T47D (cell line): Measurements from ENCODE around the gene DISC1.

Experiments
- DNase-seq, 2 experiments: peaks; one replicate each; pipeline versions ENCODE4 v3.0.0 to v3.0.0-alpha.2; 2011 to 2012; ENCODE audit warnings: low read depth in 1 of 2, low spot score in 1 of 2
- JUND ChIP-seq: IDR thresholded peaks from 2 replicates; pipeline ENCODE4 v1.6.1; 2012; ENCODE audit warnings: low read depth
- in situ Hi-C: cut with HindIII; loops from 2 replicates; pipeline ENCODE4 v1.10.0; 2016; ENCODE audit warnings: low sequenced_read_pairs, low pct_unique_long_range_greater_than_20kb

DISC1 gene

DNA sequence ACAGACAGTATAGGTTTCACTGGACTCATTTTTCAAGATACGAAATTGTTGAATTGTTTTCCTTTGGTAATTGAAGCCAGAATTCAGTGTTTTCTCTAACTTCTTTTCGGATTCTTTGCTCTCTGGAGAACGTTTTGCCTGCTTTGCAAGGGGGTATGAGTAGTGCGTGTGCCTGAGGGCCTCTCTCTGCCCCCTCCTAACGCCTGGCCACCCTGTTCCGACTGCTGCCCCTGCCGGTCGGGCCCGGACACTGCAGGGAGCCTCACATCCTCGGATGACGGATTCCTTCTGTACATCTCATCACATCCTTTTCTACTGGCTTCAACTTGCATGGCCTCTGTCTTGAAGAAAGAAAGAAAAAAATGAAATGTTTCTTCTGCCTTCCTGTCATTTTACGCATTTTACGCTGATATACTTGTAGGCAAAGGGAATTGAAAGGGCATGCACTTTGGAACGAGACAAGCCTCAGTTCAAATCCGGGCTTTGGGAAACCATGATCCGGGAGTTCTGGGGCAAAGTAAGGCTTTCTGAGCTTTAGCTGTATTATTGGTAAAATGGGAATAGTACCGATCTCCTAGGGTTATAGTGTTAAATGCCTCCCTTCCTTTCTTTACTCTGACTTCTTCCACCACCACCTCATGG, 65.1 kb downstream of the DISC1 start:
- no peak for TF ChIP-seq JUND
- DNase-seq: peak; percentile 26 to 51
- in situ Hi-C loops: no loop called here

DNA sequence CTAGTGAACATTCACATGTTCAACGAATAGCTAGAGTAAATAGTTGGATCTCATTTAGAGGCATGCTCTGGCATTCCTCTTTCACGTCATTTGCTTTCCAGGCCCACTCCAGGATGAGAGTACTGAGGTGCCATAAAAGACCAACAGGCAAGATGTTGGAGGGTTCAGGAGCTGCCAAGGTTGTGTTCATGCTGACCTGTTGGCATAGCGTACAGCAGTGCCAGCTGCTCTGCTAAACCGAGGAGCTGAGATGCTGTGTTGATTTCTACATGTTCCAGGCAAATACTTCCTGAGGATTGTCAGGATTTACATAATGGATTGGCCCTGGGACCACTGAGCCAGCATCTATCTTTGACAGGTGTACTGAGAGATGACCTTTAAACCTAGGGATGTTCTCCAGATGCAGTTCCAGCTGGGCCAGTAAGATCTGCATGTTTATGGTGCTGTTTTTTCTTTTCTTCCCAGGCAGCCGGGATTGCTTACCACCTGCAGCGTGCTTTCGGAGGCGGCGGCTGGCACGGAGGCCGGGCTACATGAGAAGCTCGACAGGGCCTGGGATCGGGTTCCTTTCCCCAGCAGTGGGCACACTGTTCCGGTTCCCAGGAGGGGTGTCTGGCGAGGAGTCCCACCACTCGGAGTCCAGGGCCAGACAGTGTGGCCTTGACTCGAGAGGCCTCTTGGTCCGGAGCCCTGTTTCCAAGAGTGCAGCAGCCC, 66.9 kb downstream of the DISC1 start:
- TF ChIP-seq JUND: no peak
- in situ Hi-C loops: no loop called here
- DNase-seq: no peak

DNA sequence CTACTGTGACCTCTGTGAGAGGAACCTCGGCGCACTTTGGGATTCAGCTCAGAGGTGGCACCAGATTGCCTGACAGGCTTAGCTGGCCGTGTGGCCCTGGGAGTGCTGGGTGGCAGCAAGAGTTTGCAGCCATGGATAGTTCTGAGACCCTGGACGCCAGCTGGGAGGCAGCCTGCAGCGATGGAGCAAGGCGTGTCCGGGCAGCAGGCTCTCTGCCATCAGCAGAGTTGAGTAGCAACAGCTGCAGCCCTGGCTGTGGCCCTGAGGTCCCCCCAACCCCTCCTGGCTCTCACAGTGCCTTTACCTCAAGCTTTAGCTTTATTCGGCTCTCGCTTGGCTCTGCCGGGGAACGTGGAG, 67.5 kb downstream of the DISC1 start:
- DNase-seq: no peak

GRCh38 chr1:231694465-231695077, 68.0 kb downstream of the DISC1 start:
- TF ChIP-seq JUND: no peak
- in situ Hi-C loops: no loop called here

More for the DNA sequence above, 67.5 kb downstream of the DISC1 start:
- TF ChIP-seq JUND: no peak
- in situ Hi-C loops: no loop called here

GRCh38 chr1:231695439-231696255, 69.1 kb downstream of the DISC1 start:
- in situ Hi-C loops: no loop called here
- no peak for DNase-seq
- no peak for TF ChIP-seq JUND

More at GRCh38 chr1:231694465-231695077, 68.0 kb downstream of the DISC1 start:
- no peak for DNase-seq

GRCh38 chr1:231699784-231700183, 73.2 kb downstream of the DISC1 start:
- in situ Hi-C loops: no loop called here
- no peak for DNase-seq
- no peak for TF ChIP-seq JUND

GRCh38 chr1:231701306-231701705, 74.7 kb downstream of the DISC1 start:
- DNase-seq: no peak
- TF ChIP-seq JUND: no peak
- in situ Hi-C loops: no loop called here

GRCh38 chr1:231702331-231702730, 75.7 kb downstream of the DISC1 start:
- DNase-seq: no peak
- in situ Hi-C loops: no loop called here
- TF ChIP-seq JUND: no peak

DNA sequence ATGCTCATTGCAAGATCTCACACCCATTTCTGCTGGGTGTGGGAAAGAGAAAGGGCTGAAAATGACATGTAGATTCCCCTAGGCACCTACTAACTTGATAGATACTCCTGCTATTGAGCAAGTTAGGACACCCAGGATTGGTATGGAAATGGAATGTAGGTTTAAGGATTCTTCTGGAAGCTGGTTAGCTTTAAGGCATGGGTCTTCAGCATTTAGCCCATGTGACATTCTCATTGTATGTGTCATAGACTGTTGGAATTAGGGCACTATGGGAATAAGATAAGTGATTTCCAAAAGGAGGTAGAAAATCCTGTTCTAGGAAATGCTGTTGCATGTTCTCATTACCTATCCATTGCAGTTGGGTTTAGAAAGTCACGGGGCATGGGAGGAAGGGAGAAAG, 76.2 kb downstream of the DISC1 start:
- no peak for TF ChIP-seq JUND
- in situ Hi-C loops: no loop called here
- no peak for DNase-seq

- TF ChIP-seq JUND: no peak
- DNase-seq: no peak
- in situ Hi-C loops: no loop called here
Measured at GRCh38 chr1:231705806-231706760, 79.5 kb downstream of the DISC1 start.

- in situ Hi-C loops: no loop called here
- DNase-seq: no peak
- TF ChIP-seq JUND: no peak
Measured at GRCh38 chr1:231706934-231707333, 80.3 kb downstream of the DISC1 start.

DNA sequence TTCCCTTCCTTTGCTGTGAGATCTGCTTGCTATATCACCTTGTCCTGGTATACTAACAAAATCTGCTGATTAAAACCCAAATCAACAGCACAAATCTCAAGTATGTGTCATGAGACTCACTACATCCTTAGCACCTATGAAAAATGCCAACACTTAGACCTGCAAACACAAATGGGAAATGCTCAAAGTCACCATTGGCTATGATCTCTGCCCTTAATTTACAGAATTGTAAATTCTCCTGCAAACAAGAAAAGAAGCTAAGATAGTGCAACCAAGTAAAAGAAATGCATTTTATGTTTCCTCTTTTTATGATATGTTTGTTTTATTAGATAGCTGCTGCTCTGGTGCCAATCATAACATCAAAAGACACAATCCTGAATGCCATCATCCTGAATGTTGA, 80.8 kb downstream of the DISC1 start:
- TF ChIP-seq JUND: no peak
- DNase-seq: no peak
- in situ Hi-C loops: no loop called here
